ENCODE data around the gene NRG2.

NRG2 gene

DNA sequence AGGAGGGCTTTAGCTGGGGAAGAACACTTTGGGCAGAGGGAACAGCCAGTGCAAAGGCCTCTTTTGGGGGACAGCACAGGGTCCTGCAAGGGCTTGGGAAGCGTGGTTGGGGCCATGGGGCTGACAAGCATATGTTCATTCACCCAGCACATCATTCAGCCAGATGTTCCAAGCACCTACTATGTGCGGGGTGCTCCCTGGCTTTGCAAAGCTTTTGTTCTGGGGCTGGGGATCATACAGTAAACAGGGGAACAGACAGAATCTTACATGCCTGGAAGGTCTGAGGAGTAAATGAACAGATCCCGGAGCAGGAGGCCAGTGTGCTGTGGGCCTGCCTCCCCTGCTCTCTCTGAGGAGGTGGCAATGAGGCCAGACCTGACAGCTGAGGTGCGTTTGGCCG is 230.8 kb downstream of the NRG2 start:
- no peak overlapping the region for H3K4me3 ChIP-seq (ENCODE audit: control insufficient read depth, low read depth, low read length)
- TF ChIP-seq, protein P1, sequence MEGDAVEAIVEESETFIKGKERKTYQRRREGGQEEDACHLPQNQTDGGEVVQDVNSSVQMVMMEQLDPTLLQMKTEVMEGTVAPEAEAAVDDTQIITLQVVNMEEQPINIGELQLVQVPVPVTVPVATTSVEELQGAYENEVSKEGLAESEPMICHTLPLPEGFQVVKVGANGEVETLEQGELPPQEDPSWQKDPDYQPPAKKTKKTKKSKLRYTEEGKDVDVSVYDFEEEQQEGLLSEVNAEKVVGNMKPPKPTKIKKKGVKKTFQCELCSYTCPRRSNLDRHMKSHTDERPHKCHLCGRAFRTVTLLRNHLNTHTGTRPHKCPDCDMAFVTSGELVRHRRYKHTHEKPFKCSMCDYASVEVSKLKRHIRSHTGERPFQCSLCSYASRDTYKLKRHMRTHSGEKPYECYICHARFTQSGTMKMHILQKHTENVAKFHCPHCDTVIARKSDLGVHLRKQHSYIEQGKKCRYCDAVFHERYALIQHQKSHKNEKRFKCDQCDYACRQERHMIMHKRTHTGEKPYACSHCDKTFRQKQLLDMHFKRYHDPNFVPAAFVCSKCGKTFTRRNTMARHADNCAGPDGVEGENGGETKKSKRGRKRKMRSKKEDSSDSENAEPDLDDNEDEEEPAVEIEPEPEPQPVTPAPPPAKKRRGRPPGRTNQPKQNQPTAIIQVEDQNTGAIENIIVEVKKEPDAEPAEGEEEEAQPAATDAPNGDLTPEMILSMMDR (IDR thresholded peaks at IDR 0.05; ENCODE audit: control insufficient read depth, insufficient read depth, low read depth, low read length, missing control alignments): no peak
- no peak for DNase-seq (ENCODE audit: low read depth)

DNA sequence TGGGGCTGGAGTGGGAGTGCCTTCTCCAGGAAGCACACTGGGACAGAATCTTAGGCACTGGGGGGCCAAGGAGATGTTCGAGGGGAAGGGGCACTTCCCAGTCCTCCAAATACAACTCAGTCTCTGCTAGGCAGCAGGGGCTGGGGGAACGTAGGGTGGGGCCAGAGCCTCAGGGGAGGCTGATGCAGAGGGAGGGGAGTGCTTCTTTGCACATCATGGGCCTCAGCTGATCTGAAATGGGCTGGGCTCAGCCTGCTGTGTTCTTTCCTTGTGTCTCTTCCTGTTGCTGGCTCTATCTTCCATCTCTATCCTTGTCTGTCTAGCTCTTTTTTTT is 231.9 kb downstream of the NRG2 start:
- TF ChIP-seq, protein P1 (IDR thresholded peaks at IDR 0.05; ENCODE audit: control insufficient read depth, insufficient read depth, low read depth, low read length, missing control alignments): no peak
- DNase-seq (ENCODE audit: low read depth): no peak
- H3K4me3 ChIP-seq (ENCODE audit: control insufficient read depth, low read depth, low read length): no peak overlapping the region

DNA sequence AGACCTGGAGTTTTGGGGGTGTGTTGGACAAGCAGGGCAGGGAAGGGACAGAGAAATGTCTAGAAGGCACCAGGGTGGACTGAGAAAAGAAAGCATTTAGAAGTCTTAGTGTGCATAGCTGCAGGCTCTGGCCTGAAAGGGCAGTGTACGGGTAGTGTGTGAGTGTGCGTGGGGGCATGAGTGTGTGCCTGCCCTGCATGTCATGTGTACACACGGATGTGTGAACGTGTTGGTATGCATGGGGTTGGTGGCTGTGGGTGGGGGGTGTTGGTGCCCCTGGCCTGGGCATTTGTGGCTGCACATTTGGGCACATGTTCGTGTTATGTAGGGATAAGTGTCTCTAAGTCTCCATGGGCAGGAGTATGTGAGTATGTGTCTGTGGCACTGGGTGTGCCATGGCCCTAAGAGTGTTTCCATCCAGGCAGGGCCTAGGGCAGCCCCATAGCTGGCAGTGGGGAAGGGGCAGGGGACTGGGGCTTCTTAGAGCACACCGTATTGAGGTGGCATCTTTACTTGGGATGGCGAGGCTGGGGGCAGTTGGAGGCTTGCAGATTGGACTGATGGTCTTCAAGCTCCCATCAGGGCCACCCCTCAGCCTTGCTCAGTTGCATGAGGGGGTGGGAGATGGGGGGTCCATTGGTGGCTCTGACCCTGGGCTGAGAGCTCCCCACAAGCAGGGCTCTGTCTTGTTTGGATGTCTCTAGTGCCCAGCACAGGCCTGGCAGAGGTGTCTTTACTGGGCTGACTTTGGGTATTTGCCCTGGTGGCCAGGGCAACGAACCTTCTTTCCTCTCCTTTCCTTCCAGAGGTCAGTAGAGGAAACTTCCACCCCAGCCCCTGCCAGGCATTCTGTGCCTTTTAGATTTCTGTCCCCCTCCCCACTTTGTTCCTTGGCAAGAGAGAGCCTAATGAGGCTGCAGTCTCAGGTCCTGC is 232.5 kb downstream of the NRG2 start:
- DNase-seq (ENCODE audit: low read depth): no peak
- H3K4me3 ChIP-seq (ENCODE audit: control insufficient read depth, low read depth, low read length): no peak overlapping the region
- TF ChIP-seq, protein P1 (IDR thresholded peaks at IDR 0.05; ENCODE audit: control insufficient read depth, insufficient read depth, low read depth, low read length, missing control alignments): no peak

DNA sequence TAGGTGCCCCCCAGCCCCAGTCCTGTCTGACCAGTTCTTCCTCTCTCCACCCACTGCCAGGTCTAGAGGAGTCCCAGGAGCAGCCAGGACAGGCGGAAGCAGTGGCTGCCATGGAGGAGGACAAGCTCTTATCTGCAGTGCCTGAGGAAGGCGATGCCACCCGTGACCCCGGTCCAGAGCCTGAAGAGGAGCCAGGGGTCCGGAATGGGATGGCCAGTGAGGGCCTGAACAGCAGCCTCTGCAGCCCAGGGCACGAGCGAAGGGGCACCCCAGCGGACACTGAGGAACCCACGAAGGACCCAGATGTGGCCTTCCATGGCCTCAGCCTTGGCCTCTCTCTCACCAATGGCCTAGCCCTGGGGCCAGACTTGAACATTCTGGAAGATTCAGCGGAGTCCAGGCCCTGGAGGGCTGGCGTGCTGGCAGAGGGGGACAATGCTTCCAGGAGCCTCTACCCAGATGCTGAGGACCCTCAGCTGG is 233.7 kb downstream of the NRG2 start:
- H3K4me3 ChIP-seq (ENCODE audit: control insufficient read depth, low read depth, low read length): no peak overlapping the region
- no peak for DNase-seq (ENCODE audit: low read depth)
- TF ChIP-seq, protein P1 (IDR thresholded peaks at IDR 0.05; ENCODE audit: control insufficient read depth, insufficient read depth, low read depth, low read length, missing control alignments): no peak

DNA sequence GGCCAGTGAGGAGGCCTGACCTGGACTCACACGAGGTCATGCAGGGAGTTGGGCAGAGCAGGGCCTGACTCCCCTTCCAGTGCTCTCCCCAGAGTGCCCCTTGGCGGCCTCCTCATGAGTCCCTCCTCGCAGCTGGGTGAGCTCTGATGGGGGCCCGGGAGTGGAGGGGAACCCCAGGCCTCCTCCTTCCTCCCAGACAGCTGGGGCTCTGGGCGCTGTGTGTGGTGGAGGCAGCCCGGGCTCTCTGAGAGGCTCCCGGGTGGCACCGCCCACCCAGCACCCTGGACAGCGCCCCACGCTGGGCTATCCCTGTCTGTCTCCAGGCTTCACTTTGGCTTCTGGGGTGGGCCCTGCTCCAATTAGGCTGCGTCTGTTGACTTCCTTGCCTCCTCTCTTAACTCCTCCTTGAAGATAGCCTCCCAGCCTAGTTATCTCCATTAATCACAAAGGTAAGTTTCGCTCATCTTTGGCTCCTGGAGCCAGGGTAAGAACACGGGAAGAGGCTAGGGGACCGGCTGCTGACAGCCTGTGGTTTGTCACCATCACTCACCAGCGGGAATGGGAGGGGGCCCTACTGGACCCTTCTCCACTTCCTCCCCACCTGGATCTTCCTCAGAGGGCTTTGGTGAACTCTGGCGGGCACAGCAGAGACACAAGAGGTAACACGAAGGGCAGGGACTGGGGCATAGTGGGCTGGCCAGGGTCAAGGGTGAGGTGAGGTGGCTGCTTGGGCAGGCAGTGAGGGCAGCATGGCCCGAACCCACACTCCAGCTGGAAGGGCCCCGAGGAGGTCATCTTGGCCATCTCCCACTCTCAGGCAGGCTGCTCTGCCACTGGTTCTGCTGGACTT is 234.4 kb downstream of the NRG2 start:
- DNase-seq (ENCODE audit: low read depth): no peak
- TF ChIP-seq, protein P1 (IDR thresholded peaks at IDR 0.05; ENCODE audit: control insufficient read depth, insufficient read depth, low read depth, low read length, missing control alignments): no peak
- no peak overlapping the region for H3K4me3 ChIP-seq (ENCODE audit: control insufficient read depth, low read depth, low read length)

DNA sequence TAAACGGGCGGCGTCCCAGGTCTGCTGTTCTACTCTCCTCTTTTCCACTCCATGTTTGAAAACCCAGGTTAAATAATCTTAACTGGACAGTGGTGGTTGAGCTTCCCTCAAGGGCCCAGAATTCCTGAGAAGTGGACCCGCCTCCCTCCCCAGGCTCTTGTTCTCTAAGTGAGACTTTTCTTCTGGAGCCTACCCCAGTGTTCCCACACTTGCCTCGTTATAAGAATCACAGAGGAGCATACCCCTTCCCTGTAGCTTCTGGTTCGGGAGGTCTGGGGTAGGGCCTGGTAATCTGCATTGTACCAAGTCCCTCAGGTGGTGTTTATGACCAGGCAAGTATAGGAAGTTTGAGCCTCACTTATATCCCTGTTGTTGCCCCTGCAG is 235.5 kb downstream of the NRG2 start:
- TF ChIP-seq, protein P1 (IDR thresholded peaks at IDR 0.05; ENCODE audit: control insufficient read depth, insufficient read depth, low read depth, low read length, missing control alignments): no peak
- DNase-seq (ENCODE audit: low read depth): no peak
- H3K4me3 ChIP-seq (ENCODE audit: control insufficient read depth, low read depth, low read length): no peak overlapping the region

All from AG09309 (cell line).